K562 (cell line): ENCODE measurements around the gene NDFIP1. TPM values are rescaled to one million over a fixed set of nuclear protein-coding genes. Genes with fewer than 3 reads are reported as not detected.

ENCODE experiments used
- CUX1 ChIP-seq: fragments of 200-800 bp; sonication (Bioruptor generic); IDR thresholded peaks from 2 replicates; pipeline ENCODE4 v1.6.1; 2016; ENCODE audit warnings: missing genetic modification characterization, missing compliant biosample characterization
- ERF ChIP-seq: fragments of 450-650 bp; formaldehyde crosslinking; IDR thresholded peaks from 2 replicates; pipeline ENCODE4 v1.4.0; 2020; ENCODE audit warnings: mild to moderate bottlenecking, mixed read lengths
- FOXK2 ChIP-seq, 2 experiments: fragments of 450-650 bp; IDR thresholded peaks in 1 of 2; conservative IDR thresholded peaks in 1 of 2; 2 replicates each; pipeline ENCODE4 v1.6.1; 2016; ENCODE audit warnings: low read depth in 2 of 2, mild to moderate bottlenecking in 1 of 2
- IRF9 ChIP-seq: fragments of 450-650 bp; IDR thresholded peaks from 2 replicates; pipeline ENCODE4 v1.6.1; 2016; ENCODE audit warnings: missing biosample characterization, missing genetic modification characterization
- MTA3 ChIP-seq: fragments of 450-650 bp; formaldehyde crosslinking; IDR thresholded peaks from 2 replicates; pipeline ENCODE4 v1.6.1; 2017; ENCODE audit warnings: mild to moderate bottlenecking, borderline replicate concordance
- PCBP2 ChIP-seq: fragments of 200-400 bp; formaldehyde crosslinking; IDR thresholded peaks from 2 replicates; pipeline ENCODE4 v1.6.1; 2018; ENCODE audit warnings: low read length, low read depth, mild to moderate bottlenecking, moderate library complexity; ENCODE audit not compliant: poor library complexity, severe bottlenecking
- SREBF2 ChIP-seq: sonication (generic); formaldehyde crosslinking; IDR thresholded peaks from 2 replicates; pipeline ENCODE4 v1.4.0; 2020; ENCODE audit warnings: mild to moderate bottlenecking, missing genetic modification reagents
- TAF9B ChIP-seq: fragments of 450-650 bp; IDR thresholded peaks from 2 replicates; pipeline ENCODE4 v1.6.1; 2018; ENCODE audit warnings: mild to moderate bottlenecking; ENCODE audit not compliant: partially characterized antibody
- USF2 ChIP-seq: sonication (generic); formaldehyde crosslinking; IDR thresholded peaks from 2 replicates; pipeline ENCODE4 v1.5.0; 2020; ENCODE audit warnings: missing genetic modification reagents
- ZBTB2 ChIP-seq: fragments of 450-650 bp; IDR thresholded peaks from 2 replicates; pipeline ENCODE4 v1.6.1; 2016; ENCODE audit warnings: antibody characterized with exemption
- ZFX ChIP-seq: sonication (generic); formaldehyde crosslinking; IDR thresholded peaks from 2 replicates; pipeline ENCODE4 v1.8.0; 2022; ENCODE audit warnings: mild to moderate bottlenecking, missing genetic modification reagents, moderate library complexity
- ZNF165 ChIP-seq: fragments of 250-450 bp; sonication (Bioruptor Pico); IDR thresholded peaks from 2 replicates; pipeline ENCODE4 v1.4.0; 2020; ENCODE audit warnings: borderline replicate concordance
- ZNF518B ChIP-seq: fragments of 250-450 bp; sonication (Bioruptor Pico); IDR thresholded peaks from 2 replicates; pipeline ENCODE4 v1.5.0; 2021; ENCODE audit warnings: mild to moderate bottlenecking, moderate library complexity
- ZNF696 ChIP-seq: fragments of 250-450 bp; sonication (Bioruptor Pico); conservative IDR thresholded peaks from 2 replicates; pipeline ENCODE4 v1.4.0; 2020; ENCODE audit warnings: mild to moderate bottlenecking, moderate library complexity
- polyA plus RNA-seq, 8 experiments: library from polyadenylated mRNA; depleted of rRNA in 4 of 8; stranded (reverse) in 5 of 8; unstranded in 3 of 8; fragments of >200 nt; fragmentation: Nextera tagmentation in 2 of 8; fragmentation: Illumina TruSeq in 1 of 8; extraction: Ambion mirVana in 2 of 8; extraction: Trizol in 1 of 8; gene quantifications; 2 replicates each; pipeline versions ENCODE4 v1.2.1 to v1.2.3, GENCODE V29; 2011 to 2014; ENCODE audit warnings: inconsistent platforms in 1 of 8, missing spikeins in 1 of 8
- total RNA-seq, 7 experiments: library from RNA; depleted of rRNA in 6 of 7; stranded (reverse); fragments of >200 nt in 6 of 7; fragmentation: Illumina TruSeq in 2 of 7; extraction: Trizol in 2 of 7; gene quantifications; 2 replicates each; pipeline versions ENCODE4 v1.2.1 to v1.2.3, GENCODE V29; 2011 to 2021; ENCODE audit warnings: low replicate concordance in 1 of 7

NDFIP1 gene
- total and polyA plus RNA-seq, 9 of the 15 experiments (the other 6 are each of a cell fraction or from before 2014, with no cell fraction given): 5.3 to 37.5 (median 31.9) TPM

- TF ChIP-seq ZNF518B (CRISPR knock-in tag): no peak
- no peak for TF ChIP-seq IRF9
- no peak for TF ChIP-seq SREBF2 (CRISPR knock-in tag)
- TF ChIP-seq MTA3: no peak
- TF ChIP-seq ZNF696 (CRISPR knock-in tag): no peak
- TF ChIP-seq ZNF165 (CRISPR knock-in tag): no peak
- no peak for TF ChIP-seq PCBP2
- TF ChIP-seq FOXK2 (conservative IDR thresholded peaks at IDR 0.05 in 1 of 2, IDR thresholded peaks at IDR 0.05 in 1 of 2; ENCODE audit: low read depth in 2 of 2): no peak
- TF ChIP-seq ZFX (CRISPR knock-in tag): peak; percentile 98
- 0 out of 2 replicates have a peak, but pooled peaks have one; percentile 23 for TF ChIP-seq ZBTB2
- no peak for TF ChIP-seq CUX1 (CRISPR knock-in tag)
- TF ChIP-seq TAF9B: no peak
- TF ChIP-seq ERF: no peak; the same call in 1 of the 2 replicates
- no peak for TF ChIP-seq USF2
Observed at GRCh38 chr5:142108432-142109330, at the start of gene NDFIP1 (continued).
